GM10248 (cell line): ENCODE results near the gene ACSM6.

Experiments used
- CTCF ChIA-PET: fragments of 300-600 bp; sonication (Branson Sonifier 250); formaldehyde crosslinking; extraction: SDS; loops from one replicate; lab custom pipeline; 2021; ENCODE audit warnings: antibody characterized with exemption; lab: Yijun Ruan, JAX
- POLR2A ChIA-PET: fragments of 350-650 bp; sonication (Branson Sonifier 250); formaldehyde crosslinking; extraction: SDS; loops from one replicate; lab custom pipeline; 2020; ENCODE audit warnings: antibody characterized with exemption; lab: Yijun Ruan, JAX
- DNase-seq: peaks from one replicate; pipeline ENCODE4 v3.0.0; 2012; ENCODE audit errors: extremely low spot score
- TF ChIP-seq, protein P1 (sequence below): IDR thresholded peaks from 2 replicates; pipeline ENCODE4 v1.5.1; 2012; ENCODE audit warnings: mild to moderate bottlenecking, low read depth; ENCODE audit errors: extremely low read depth, missing control alignments, control extremely low read depth

The ACSM6 gene

DNA sequence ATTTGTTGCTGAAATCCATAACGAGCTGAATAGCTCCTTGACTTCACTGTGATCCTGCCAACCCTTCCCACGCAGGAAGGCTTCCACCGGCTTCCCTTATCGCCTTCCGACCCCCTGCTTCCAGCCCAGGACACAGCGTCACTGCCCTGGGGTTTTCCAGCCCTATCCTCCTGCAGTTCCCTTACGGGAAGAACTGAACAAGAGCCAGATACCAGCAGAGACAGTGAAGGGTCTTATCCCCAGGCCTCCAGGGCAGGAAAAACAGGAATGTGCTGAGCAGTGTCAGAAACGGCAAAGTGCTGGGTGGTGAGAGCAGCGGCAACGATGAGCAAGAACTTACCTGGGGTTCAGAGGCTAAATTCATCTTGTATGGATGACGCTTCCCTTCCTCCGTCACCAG lies 74.4 kb downstream of the ACSM6 start:
- TF ChIP-seq, protein P1, sequence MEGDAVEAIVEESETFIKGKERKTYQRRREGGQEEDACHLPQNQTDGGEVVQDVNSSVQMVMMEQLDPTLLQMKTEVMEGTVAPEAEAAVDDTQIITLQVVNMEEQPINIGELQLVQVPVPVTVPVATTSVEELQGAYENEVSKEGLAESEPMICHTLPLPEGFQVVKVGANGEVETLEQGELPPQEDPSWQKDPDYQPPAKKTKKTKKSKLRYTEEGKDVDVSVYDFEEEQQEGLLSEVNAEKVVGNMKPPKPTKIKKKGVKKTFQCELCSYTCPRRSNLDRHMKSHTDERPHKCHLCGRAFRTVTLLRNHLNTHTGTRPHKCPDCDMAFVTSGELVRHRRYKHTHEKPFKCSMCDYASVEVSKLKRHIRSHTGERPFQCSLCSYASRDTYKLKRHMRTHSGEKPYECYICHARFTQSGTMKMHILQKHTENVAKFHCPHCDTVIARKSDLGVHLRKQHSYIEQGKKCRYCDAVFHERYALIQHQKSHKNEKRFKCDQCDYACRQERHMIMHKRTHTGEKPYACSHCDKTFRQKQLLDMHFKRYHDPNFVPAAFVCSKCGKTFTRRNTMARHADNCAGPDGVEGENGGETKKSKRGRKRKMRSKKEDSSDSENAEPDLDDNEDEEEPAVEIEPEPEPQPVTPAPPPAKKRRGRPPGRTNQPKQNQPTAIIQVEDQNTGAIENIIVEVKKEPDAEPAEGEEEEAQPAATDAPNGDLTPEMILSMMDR: no peak
- no peak for DNase-seq
- ChIA-PET POLR2A (interaction anchor here (0.6 to 0.8 kb wide), 2 partner anchors 23 to 32 kb away, joined by 3 read pairs; no protein-coding TSS in a partner anchor), CTCF (interaction anchor here (0.9 to 1.4 kb wide), 3 partner anchors 8 to 30 kb away, joined by 3 read pairs; no protein-coding TSS in a partner anchor)

DNA sequence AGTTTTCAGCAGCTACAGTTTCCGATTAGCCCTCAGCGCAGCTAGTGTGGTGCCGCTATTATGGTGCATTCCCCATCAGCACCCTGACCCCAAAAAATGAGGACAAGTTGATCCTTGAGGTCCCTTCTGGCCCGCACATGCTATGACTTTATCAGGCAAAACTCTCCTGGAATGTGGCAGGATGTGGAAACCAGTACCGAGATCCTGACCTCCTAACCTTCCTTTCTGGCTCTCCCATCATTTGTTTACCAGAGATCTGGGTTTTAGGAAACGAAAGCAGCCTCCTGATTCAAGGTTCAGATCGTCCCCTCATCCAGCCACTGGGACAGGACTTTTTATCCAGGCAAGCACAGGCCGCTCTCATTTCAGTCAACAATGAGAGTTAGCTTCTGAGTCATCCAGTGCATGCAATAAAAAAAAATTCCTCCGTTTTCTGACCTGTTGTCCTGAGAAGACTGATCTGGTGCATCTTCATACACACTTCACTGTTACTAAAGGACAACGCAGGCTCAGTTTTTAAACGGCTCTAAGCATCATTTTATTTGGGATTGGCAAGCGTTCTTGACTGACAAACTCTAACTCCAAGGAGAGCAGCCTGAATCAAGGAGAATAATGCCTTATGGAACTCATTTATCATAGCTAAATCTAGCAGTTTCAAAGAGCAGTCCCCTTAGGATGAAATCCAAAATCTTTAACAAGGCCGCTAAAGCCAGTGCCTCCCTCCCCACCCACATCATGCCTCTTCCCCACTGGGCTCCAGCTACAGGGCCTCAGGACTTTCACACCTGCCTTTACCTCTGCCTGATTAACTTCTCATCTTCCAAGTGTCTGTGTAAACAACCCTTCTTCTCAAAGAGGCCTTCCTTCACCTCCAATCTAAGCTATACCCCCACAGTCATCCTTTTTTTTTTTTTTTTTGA lies 79.6 kb downstream of the ACSM6 start:
- no peak for DNase-seq
- TF ChIP-seq, protein P1: no peak
- POLR2A ChIA-PET: interaction anchor here (0.5 to 0.7 kb wide), 2 partner anchors 41 to 510 kb away, joined by 3 read pairs; no protein-coding TSS in a partner anchor
- CTCF ChIA-PET: interaction anchor here (1.0 to 11.9 kb wide), 7 partner anchors 9 to 100 kb away, joined by 3 to 79 read pairs (median 6); no protein-coding TSS in a partner anchor

DNA sequence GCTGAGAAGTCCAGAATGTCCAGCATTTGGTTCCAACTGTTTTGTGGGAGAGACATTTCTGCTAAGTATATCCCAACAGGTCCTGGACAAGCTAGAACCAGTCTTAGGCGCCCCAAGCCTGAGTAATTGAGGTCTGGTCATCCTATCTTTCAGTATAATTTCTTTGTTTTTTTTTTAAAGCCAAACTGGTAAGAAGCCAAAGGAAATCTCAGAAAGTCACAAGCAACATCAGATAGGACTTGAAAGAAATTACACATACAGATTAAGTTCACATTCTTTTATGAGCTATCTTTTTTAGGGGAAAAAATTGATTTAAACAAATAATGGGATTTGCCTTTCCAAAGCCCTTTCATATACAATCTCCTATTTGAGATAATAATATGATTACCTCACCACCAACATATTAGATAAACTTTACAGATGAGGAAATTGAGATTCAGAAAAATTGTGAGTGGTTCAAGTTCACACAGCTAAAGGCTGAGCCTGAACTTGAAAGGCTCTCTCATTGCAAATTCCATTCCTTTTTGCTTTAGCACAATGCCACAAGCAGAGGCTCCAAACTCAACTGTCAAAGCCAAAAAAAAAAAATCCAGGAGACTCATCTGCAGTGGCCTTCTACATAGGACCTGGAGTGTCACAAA lies 81.8 kb downstream of the ACSM6 start:
- DNase-seq: no peak
- POLR2A ChIA-PET: no interaction called here
- TF ChIP-seq, protein P1: no peak
- CTCF ChIA-PET: interaction anchor here (1.3 to 11.9 kb wide), 2 partner anchors 31 to 87 kb away, joined by 3 to 79 read pairs; no protein-coding TSS in a partner anchor

DNA sequence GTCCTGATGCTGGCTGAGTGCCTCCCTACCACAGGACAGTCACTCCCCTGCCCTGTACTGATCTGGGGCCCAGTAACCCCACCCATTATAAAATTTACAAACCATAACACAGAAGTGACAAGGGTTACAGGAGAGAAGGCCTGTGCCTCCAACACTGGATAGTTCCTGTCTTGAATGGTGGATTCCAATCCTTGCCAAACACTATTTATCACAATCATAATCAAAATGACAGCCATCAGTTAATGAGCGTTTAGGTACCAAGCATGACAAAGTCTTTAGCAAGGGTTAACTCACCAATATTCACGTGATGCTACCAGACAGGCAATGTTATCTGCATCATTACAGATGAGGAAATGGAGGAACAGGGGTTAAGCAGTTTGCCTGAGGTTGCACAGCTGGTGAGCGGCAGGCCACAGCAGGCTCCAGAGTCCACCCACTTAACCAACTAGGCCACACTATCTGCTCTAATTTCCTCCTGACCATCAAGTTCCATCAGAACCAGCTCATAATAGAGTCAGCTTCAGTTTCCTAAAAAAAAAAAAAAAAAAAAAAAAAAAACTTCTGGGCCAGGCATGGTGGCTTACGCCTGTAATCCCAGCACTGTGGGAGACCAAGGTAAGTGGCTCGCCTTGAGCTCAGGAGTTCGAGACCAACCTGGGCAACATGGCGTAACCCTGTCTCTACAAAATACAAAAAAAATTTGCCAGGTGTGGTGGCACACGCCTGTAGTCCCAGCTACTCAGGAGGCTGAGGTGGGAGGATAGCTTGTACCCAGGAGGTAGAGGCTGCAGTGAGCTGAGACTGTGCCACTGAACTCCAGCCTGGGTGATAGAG lies 82.5 kb downstream of the ACSM6 start:
- TF ChIP-seq, protein P1: no peak
- DNase-seq: no peak
- CTCF ChIA-PET: interaction anchor here (0.9 to 11.9 kb wide), 7 partner anchors 12 to 97 kb away, joined by 3 to 79 read pairs (median 3); no protein-coding TSS in a partner anchor
- POLR2A ChIA-PET: interaction anchor here (0.7 kb wide), 2 partner anchors 11 to 69 kb away, joined by 3 read pairs; no protein-coding TSS in a partner anchor

DNA sequence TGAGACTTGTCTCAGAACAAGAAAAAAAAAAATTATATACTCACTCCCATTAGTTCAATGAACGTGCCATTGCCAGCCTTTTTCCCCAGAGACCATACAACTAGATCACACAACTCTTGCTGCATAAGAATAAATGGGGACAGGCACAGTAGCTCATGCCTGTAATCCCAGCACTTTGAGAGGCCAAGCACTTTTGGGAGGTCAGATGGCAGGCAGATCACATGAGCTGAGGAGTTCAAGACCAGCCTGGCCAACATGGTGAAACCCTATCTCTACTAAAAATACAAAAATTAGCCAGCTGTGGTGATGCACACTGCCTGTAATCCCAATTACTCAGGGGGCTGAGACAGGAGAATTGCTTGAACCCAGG lies 83.1 kb downstream of the ACSM6 start:
- POLR2A ChIA-PET: interaction anchor here (0.7 kb wide), 2 partner anchors 11 to 68 kb away, joined by 3 read pairs; no protein-coding TSS in a partner anchor
- no peak for DNase-seq
- TF ChIP-seq, protein P1: no peak
- CTCF ChIA-PET: interaction anchor here (0.8 to 11.9 kb wide), 8 partner anchors 12 to 96 kb away, joined by 3 to 79 read pairs (median 4); partner anchors contain the start of gene PDLIM1
